GM12878 (cell line): ENCODE results near the gene SPAG17. TPM values are rescaled to one million over a fixed set of nuclear protein-coding genes. Genes with fewer than 3 reads are reported as not detected.

Experiments used
- ATAC-seq: fragments of 200-7000 bp; cut with Tn5 transposase; 3 replicates; pipeline ENCODE4 v1.9.1; 2020; ENCODE audit warnings: mild to moderate bottlenecking, moderate library complexity
- BruUV-seq: library from RNA; stranded (reverse); fragments of 400-500 nt; replicated peaks from 2 replicates; lab custom pipeline; 2021; lab: Mats Ljungman, UMichigan
- CTCF ChIA-PET: fragments of 300-600 bp; sonication (Branson Sonifier 250); formaldehyde crosslinking; extraction: SDS; loops from one replicate; lab custom pipeline; 2021; ENCODE audit warnings: inconsistent platforms; lab: Yijun Ruan, JAX
- POLR2A ChIA-PET: fragments of 350-600 bp; formaldehyde crosslinking; extraction: SDS; loops from one replicate; lab custom pipeline; 2021; ENCODE audit warnings: inconsistent platforms; lab: Charles Lee
- RAD21 ChIA-PET: fragments of 300-600 bp; sonication (Branson Sonifier 250); formaldehyde crosslinking; loops from one replicate; lab custom pipeline; 2023; ENCODE audit warnings: antibody characterized with exemption; ENCODE audit not compliant: unreplicated experiment; lab: Charles Lee
- SMC1A ChIA-PET: fragments of 300-600 bp; sonication (Branson Sonifier 250); formaldehyde crosslinking; loops from one replicate; lab custom pipeline; 2023; ENCODE audit not compliant: unreplicated experiment, uncharacterized antibody; lab: Charles Lee
- DNase-seq: peaks from one replicate; pipeline ENCODE4 v3.0.0-alpha.2; 2011; ENCODE audit warnings: low read depth, low spot score
- FAIRE-seq: peaks from 3 replicates; lab custom pipeline; 2011; peaks lifted over from hg19 to GRCh38; lab: Jason Lieb, UNC
- H2AFZ ChIP-seq: 2 replicates; pipeline ENCODE4 v1.6.0; 2011; ENCODE audit warnings: low read depth, low read length, control low read depth; ENCODE audit not compliant: control insufficient read depth
- H3K27ac ChIP-seq: 2 replicates; pipeline ENCODE4 v1.5.1; 2011; ENCODE audit warnings: control low read depth; ENCODE audit not compliant: control insufficient read depth, insufficient read depth
- H3K27me3 ChIP-seq, 2 experiments: replicated peaks in 1 of 2; 2 replicates each; pipeline versions ENCODE4 v1.6.0 to v1.6.1; 2011; ENCODE audit warnings: low read length in 1 of 2; ENCODE audit not compliant: control insufficient read depth in 2 of 2, insufficient read depth in 2 of 2
- H3K36me3 ChIP-seq, 2 experiments: 2 replicates each; pipeline ENCODE4 v1.5.1; 2011; ENCODE audit warnings: low read length in 1 of 2; ENCODE audit not compliant: control insufficient read depth in 2 of 2, insufficient read depth in 2 of 2
- H3K4me1 ChIP-seq: 2 replicates; pipeline ENCODE4 v1.6.1; 2011; ENCODE audit warnings: mild to moderate bottlenecking, low read length, moderate library complexity, mixed read lengths; ENCODE audit not compliant: control insufficient read depth, insufficient read depth
- H3K4me2 ChIP-seq: 2 replicates; pipeline ENCODE4 v1.6.0; 2011; ENCODE audit warnings: control low read depth; ENCODE audit not compliant: control insufficient read depth, insufficient read depth
- H3K4me3 ChIP-seq: fragments of 200-600 bp; sonication (generic); 2 replicates; pipeline ENCODE4 v1.5.1; 2016
- H3K79me2 ChIP-seq: 2 replicates; pipeline ENCODE4 v1.6.0; 2011; ENCODE audit warnings: low read length; ENCODE audit not compliant: control insufficient read depth, insufficient read depth
- H3K9ac ChIP-seq: 2 replicates; pipeline ENCODE4 v1.8.0; 2011; ENCODE audit warnings: low read length, control low read depth, mixed read lengths; ENCODE audit not compliant: control insufficient read depth, insufficient read depth
- H3K9me3 ChIP-seq: replicated peaks from 3 replicates; pipeline ENCODE4 v1.5.1; 2011; ENCODE audit warnings: mild to moderate bottlenecking, low read length; ENCODE audit not compliant: control insufficient read depth, insufficient read depth
- H4K20me1 ChIP-seq: 2 replicates; pipeline ENCODE4 v1.6.0; 2011; ENCODE audit not compliant: control insufficient read depth, insufficient read depth
- CBX3 ChIP-seq: fragments of 200-600 bp; sonication (generic); IDR thresholded peaks from 2 replicates; pipeline ENCODE4 v1.6.1; 2016; ENCODE audit warnings: low read depth, borderline replicate concordance
- IRF4 ChIP-seq: IDR thresholded peaks from 2 replicates; pipeline ENCODE4 v1.6.1; 2011; ENCODE audit warnings: low read depth, low read length
- NFXL1 ChIP-seq: fragments of 450-650 bp; IDR thresholded peaks from 2 replicates; pipeline ENCODE4 v1.6.1; 2017; ENCODE audit warnings: antibody characterized with exemption, mild to moderate bottlenecking, borderline replicate concordance
- PAX5 ChIP-seq: IDR thresholded peaks from 2 replicates; pipeline ENCODE4 v1.6.1; 2011; ENCODE audit warnings: low read depth, low read length, borderline replicate concordance
- RBBP5 ChIP-seq: fragments of 200-600 bp; sonication (generic); conservative IDR thresholded peaks from 2 replicates; pipeline ENCODE4 v1.6.1; 2016
- SIX5 ChIP-seq: IDR thresholded peaks from 2 replicates; pipeline ENCODE4 v1.6.1; 2011; ENCODE audit warnings: mild to moderate bottlenecking, low read depth, low read length, moderate library complexity; ENCODE audit not compliant: severe bottlenecking
- USF2 ChIP-seq: IDR thresholded peaks from 2 replicates; pipeline ENCODE4 v1.6.1; 2011; ENCODE audit warnings: low read depth, low read length, improper control_type of control experiment, borderline replicate concordance
- ZNF592 ChIP-seq: fragments of 450-650 bp; IDR thresholded peaks from 2 replicates; pipeline ENCODE4 v1.6.1; 2017; ENCODE audit warnings: mild to moderate bottlenecking, moderate library complexity
- WGBS: methylation state at CpG from one replicate; pipeline ENCODE4 v1.1.6; 2016; ENCODE audit warnings: low lambda C conversion rate; ENCODE audit not compliant: insufficient replicate concordance, insufficient coverage; ENCODE audit errors: missing lambda C conversion rate; 5-methylcytosine and 5-hydroxymethylcytosine counted together
- in situ Hi-C: fragments of 300-500 bp; cut with MboI; formaldehyde crosslinking; loops from 9 replicates; pipeline ENCODE4 v1.14.3; 2018; ENCODE audit warnings: mixed read lengths
- intact Hi-C: fragments of 100-400 bp; cut with micrococcal nuclease; formaldehyde crosslinking; loops from one replicate; pipeline ENCODE4 v1.14.2; 2022; ENCODE audit not compliant: unreplicated experiment
- polyA plus RNA-seq, 11 experiments: library from polyadenylated mRNA; depleted of rRNA in 4 of 11; unstranded in 6 of 11; stranded (reverse) in 5 of 11; fragments of >200 nt; fragmentation: Nextera tagmentation in 4 of 11; fragmentation: Illumina TruSeq in 1 of 11; extraction: Ambion mirVana in 4 of 11; extraction: Trizol in 1 of 11; gene quantifications; 1 replicate in 1 of 11; 2 replicates in 10 of 11; pipeline versions ENCODE4 v1.2.1 to v1.2.3, GENCODE V29; 2011 to 2016; ENCODE audit warnings: inconsistent platforms in 2 of 11, missing spikeins in 2 of 11, low read depth in 1 of 11
- total RNA-seq, 4 experiments: library from RNA; depleted of rRNA in 3 of 4; stranded (reverse); fragments of >200 nt in 3 of 4; fragmentation: Illumina TruSeq in 1 of 4; extraction: Trizol in 1 of 4; gene quantifications; 2 replicates each; pipeline versions ENCODE4 v1.2.1 to v1.2.3, GENCODE V29; 2013 to 2021
- TF ChIP-seq, protein P1 (sequence below): fragments of 450-650 bp; formaldehyde crosslinking; IDR thresholded peaks from 2 replicates; pipeline ENCODE4 v1.4.0; 2020; ENCODE audit warnings: mild to moderate bottlenecking, moderate library complexity

The SPAG17 gene
- total and polyA plus RNA-seq, 10 of the 15 experiments (the other 5 are each of a cell fraction or from before 2014, with no cell fraction given), result 0.02 to 0.16 (median 0.03) TPM; not detected in 7

DNA sequence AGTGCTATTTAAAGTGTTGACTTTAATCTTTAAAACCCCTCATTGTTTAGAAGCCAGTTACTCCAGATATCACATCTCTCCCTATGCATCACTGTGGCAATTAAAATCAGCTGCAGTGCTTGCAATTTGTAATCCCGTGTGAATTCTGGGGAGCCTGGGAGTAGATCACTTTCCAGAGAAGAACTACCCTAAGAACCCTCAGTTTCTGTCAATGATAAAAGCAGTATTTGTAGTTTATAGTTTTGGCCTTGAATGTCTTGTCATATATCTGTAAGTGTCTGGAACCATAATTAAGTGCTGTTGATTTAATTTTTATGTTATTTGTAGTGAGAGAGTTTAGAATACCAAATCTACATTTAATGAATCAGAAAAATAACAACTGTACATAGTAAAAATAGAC lies 5.5 kb upstream of the SPAG17 start (continued):
- TF ChIP-seq, protein P1, sequence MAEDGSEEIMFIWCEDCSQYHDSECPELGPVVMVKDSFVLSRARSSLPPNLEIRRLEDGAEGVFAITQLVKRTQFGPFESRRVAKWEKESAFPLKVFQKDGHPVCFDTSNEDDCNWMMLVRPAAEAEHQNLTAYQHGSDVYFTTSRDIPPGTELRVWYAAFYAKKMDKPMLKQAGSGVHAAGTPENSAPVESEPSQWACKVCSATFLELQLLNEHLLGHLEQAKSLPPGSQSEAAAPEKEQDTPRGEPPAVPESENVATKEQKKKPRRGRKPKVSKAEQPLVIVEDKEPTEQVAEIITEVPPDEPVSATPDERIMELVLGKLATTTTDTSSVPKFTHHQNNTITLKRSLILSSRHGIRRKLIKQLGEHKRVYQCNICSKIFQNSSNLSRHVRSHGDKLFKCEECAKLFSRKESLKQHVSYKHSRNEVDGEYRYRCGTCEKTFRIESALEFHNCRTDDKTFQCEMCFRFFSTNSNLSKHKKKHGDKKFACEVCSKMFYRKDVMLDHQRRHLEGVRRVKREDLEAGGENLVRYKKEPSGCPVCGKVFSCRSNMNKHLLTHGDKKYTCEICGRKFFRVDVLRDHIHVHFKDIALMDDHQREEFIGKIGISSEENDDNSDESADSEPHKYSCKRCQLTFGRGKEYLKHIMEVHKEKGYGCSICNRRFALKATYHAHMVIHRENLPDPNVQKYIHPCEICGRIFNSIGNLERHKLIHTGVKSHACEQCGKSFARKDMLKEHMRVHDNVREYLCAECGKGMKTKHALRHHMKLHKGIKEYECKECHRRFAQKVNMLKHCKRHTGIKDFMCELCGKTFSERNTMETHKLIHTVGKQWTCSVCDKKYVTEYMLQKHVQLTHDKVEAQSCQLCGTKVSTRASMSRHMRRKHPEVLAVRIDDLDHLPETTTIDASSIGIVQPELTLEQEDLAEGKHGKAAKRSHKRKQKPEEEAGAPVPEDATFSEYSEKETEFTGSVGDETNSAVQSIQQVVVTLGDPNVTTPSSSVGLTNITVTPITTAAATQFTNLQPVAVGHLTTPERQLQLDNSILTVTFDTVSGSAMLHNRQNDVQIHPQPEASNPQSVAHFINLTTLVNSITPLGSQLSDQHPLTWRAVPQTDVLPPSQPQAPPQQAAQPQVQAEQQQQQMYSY (CRISPR knock-in tag), result no peak

- DNase-seq (no peak), ATAC-seq (no peak), FAIRE-seq (no peak)
- H3K79me2 ChIP-seq, result no peaks in the 10 kb centered on the region
- no peaks in the 10 kb centered on the region; the same call in 2 of the 3 replicates for H3K9me3 ChIP-seq
- H3K27ac ChIP-seq, result no peak overlapping the region
- in situ Hi-C loops, result no loop called here
- H3K4me2 ChIP-seq, result no peak overlapping the region
- no peaks in the 10 kb centered on the region for H3K36me3 ChIP-seq
- no peaks in the 10 kb centered on the region for H3K27me3 ChIP-seq
- no peak overlapping the region for H3K4me3 ChIP-seq
- no peaks in the 10 kb centered on the region for H3K4me1 ChIP-seq
- H4K20me1 ChIP-seq, result no peaks in the 10 kb centered on the region
- intact Hi-C loops, result no loop called here
- ChIA-PET CTCF (no interaction called here), RAD21 (no interaction called here), SMC1A (no interaction called here), POLR2A (no interaction called here)
- no TSS peak for BruUV-seq
- H3K9ac ChIP-seq, result no peak overlapping the region
- no peak overlapping the region for H2AFZ ChIP-seq
- 13% methylated on average over 2 of the region's 2 CpGs for WGBS
- no peak for TF ChIP-seq USF2
- TF ChIP-seq ZNF592, result no peak
- TF ChIP-seq, protein P1 (CRISPR knock-in tag), result no peak
- no peak for TF ChIP-seq SIX5
- TF ChIP-seq PAX5, result no peak
- no peak for TF ChIP-seq RBBP5
- no peak for TF ChIP-seq CBX3
- TF ChIP-seq NFXL1, result no peak
- TF ChIP-seq IRF4, result no peak
These were observed 4.5 kb upstream of the SPAG17 start for GRCh38 chr1:118189564-118189963.
